ENCODE results near the gene ACTL6A.
"Not testable (repeated sequence)": the region's sequence is repeated elsewhere in the genome, so short reads cannot be mapped to it uniquely, and the experiment has no call there.

ACTL6A gene
- total RNA-seq = 19.3 to 23.0 (median 21.6) reads per million in 3 donors

- H3K4me3 ChIP-seq (ENCODE audit: insufficient read depth, low read depth, low read length, poor library complexity, severe bottlenecking) = peak within 1 kb of the TSS; percentile 93
- H3K9me3 ChIP-seq (ENCODE audit: control insufficient read depth, low read length) = no peaks in the 10 kb centered on the region
- H3K4me1 ChIP-seq (ENCODE audit: control insufficient read depth, insufficient read depth, low read length, poor library complexity, severe bottlenecking) = peaks cover 13% of the 10 kb centered on the region
- peak within 1 kb of the TSS; percentile 66 for H3K27ac ChIP-seq (ENCODE audit: insufficient read depth, low read length, poor library complexity, severe bottlenecking)
- DNase-seq = peak; percentile 97 to 99 (median 98)
- H3K36me3 ChIP-seq (ENCODE audit: control insufficient read depth, insufficient read depth, low read length) = no peaks in the 10 kb centered on the region
- H3K27me3 ChIP-seq (replicated peaks; ENCODE audit: control insufficient read depth, insufficient read depth, low read length, poor library complexity, severe bottlenecking) = no peaks in the 10 kb centered on the region
These were observed at the start of gene ACTL6A for GRCh38 chr3:179562591-179563270. Gene ACTL6A (plus strand): TSS chr3:179562926. CDS start chr3:179563093, 167 bp downstream.

GRCh38 chr3:179513862-179514261, 48.9 kb upstream of the ACTL6A start:
- DNase-seq = no peak
- no peaks in the 10 kb centered on the region for H3K9me3 ChIP-seq (ENCODE audit: control insufficient read depth, low read length)
- H3K27me3 ChIP-seq (replicated peaks; ENCODE audit: control insufficient read depth, insufficient read depth, low read length, poor library complexity, severe bottlenecking) = no peaks in the 10 kb centered on the region
- no peak overlapping the region for H3K27ac ChIP-seq (ENCODE audit: insufficient read depth, low read length, poor library complexity, severe bottlenecking)
- no peaks in the 10 kb centered on the region for H3K36me3 ChIP-seq (ENCODE audit: control insufficient read depth, insufficient read depth, low read length)
- no peak overlapping the region for H3K4me3 ChIP-seq (ENCODE audit: insufficient read depth, low read depth, low read length, poor library complexity, severe bottlenecking)
- no peaks in the 10 kb centered on the region for H3K4me1 ChIP-seq (ENCODE audit: control insufficient read depth, insufficient read depth, low read length, poor library complexity, severe bottlenecking)

- H3K4me1 ChIP-seq (ENCODE audit: control insufficient read depth, insufficient read depth, low read length, poor library complexity, severe bottlenecking); H3K36me3 ChIP-seq (ENCODE audit: control insufficient read depth, insufficient read depth, low read length); DNase-seq; H3K9me3 ChIP-seq (ENCODE audit: control insufficient read depth, low read length); H3K27ac ChIP-seq (ENCODE audit: insufficient read depth, low read length, poor library complexity, severe bottlenecking); H3K27me3 ChIP-seq (replicated peaks; ENCODE audit: control insufficient read depth, insufficient read depth, low read length, poor library complexity, severe bottlenecking); H3K4me3 ChIP-seq (ENCODE audit: insufficient read depth, low read depth, low read length, poor library complexity, severe bottlenecking): not testable (repeated sequence)
These were observed 46.1 kb upstream of the ACTL6A start for GRCh38 chr3:179516461-179517251.

- Histone ChIP-seq H3K27me3 (replicated peaks; ENCODE audit: control insufficient read depth, insufficient read depth, low read length, poor library complexity, severe bottlenecking) (no peaks in the 10 kb centered on the region), H3K4me1 (ENCODE audit: control insufficient read depth, insufficient read depth, low read length, poor library complexity, severe bottlenecking) (no peaks in the 10 kb centered on the region), H3K9me3 (ENCODE audit: control insufficient read depth, low read length) (no peaks in the 10 kb centered on the region), H3K4me3 (ENCODE audit: insufficient read depth, low read depth, low read length, poor library complexity, severe bottlenecking) (no peak overlapping the region), H3K27ac (ENCODE audit: insufficient read depth, low read length, poor library complexity, severe bottlenecking) (no peak overlapping the region), H3K36me3 (ENCODE audit: control insufficient read depth, insufficient read depth, low read length) (no peaks in the 10 kb centered on the region)
- no peak for DNase-seq
These were observed 36.2 kb upstream of the ACTL6A start for GRCh38 chr3:179526482-179526881.

- H3K9me3 ChIP-seq (ENCODE audit: control insufficient read depth, low read length) = no peaks in the 10 kb centered on the region
- no peaks in the 10 kb centered on the region for H3K4me1 ChIP-seq (ENCODE audit: control insufficient read depth, insufficient read depth, low read length, poor library complexity, severe bottlenecking)
- H3K4me3 ChIP-seq (ENCODE audit: insufficient read depth, low read depth, low read length, poor library complexity, severe bottlenecking) = no peak overlapping the region
- no peaks in the 10 kb centered on the region for H3K36me3 ChIP-seq (ENCODE audit: control insufficient read depth, insufficient read depth, low read length)
- no peaks in the 10 kb centered on the region for H3K27me3 ChIP-seq (replicated peaks; ENCODE audit: control insufficient read depth, insufficient read depth, low read length, poor library complexity, severe bottlenecking)
- DNase-seq = no peak
- no peak overlapping the region for H3K27ac ChIP-seq (ENCODE audit: insufficient read depth, low read length, poor library complexity, severe bottlenecking)
These were observed 35.7 kb upstream of the ACTL6A start for GRCh38 chr3:179526989-179527391.

- H3K27me3 ChIP-seq (replicated peaks; ENCODE audit: control insufficient read depth, insufficient read depth, low read length, poor library complexity, severe bottlenecking) = no peaks in the 10 kb centered on the region
- no peak overlapping the region for H3K4me3 ChIP-seq (ENCODE audit: insufficient read depth, low read depth, low read length, poor library complexity, severe bottlenecking)
- DNase-seq = no peak
- H3K27ac ChIP-seq (ENCODE audit: insufficient read depth, low read length, poor library complexity, severe bottlenecking) = no peak overlapping the region
- no peaks in the 10 kb centered on the region for H3K4me1 ChIP-seq (ENCODE audit: control insufficient read depth, insufficient read depth, low read length, poor library complexity, severe bottlenecking)
- no peaks in the 10 kb centered on the region for H3K36me3 ChIP-seq (ENCODE audit: control insufficient read depth, insufficient read depth, low read length)
- no peaks in the 10 kb centered on the region for H3K9me3 ChIP-seq (ENCODE audit: control insufficient read depth, low read length)
These were observed 34.0 kb upstream of the ACTL6A start for GRCh38 chr3:179528772-179529171.

GRCh38 chr3:179531576-179531975, 31.1 kb upstream of the ACTL6A start:
- no peaks in the 10 kb centered on the region for H3K9me3 ChIP-seq (ENCODE audit: control insufficient read depth, low read length)
- no peak overlapping the region for H3K27ac ChIP-seq (ENCODE audit: insufficient read depth, low read length, poor library complexity, severe bottlenecking)
- H3K36me3 ChIP-seq (ENCODE audit: control insufficient read depth, insufficient read depth, low read length) = no peaks in the 10 kb centered on the region
- no peaks in the 10 kb centered on the region for H3K4me1 ChIP-seq (ENCODE audit: control insufficient read depth, insufficient read depth, low read length, poor library complexity, severe bottlenecking)
- no peaks in the 10 kb centered on the region for H3K27me3 ChIP-seq (replicated peaks; ENCODE audit: control insufficient read depth, insufficient read depth, low read length, poor library complexity, severe bottlenecking)
- no peak overlapping the region for H3K4me3 ChIP-seq (ENCODE audit: insufficient read depth, low read depth, low read length, poor library complexity, severe bottlenecking)
- no peak for DNase-seq

- H3K27ac ChIP-seq (ENCODE audit: insufficient read depth, low read length, poor library complexity, severe bottlenecking) = no peak overlapping the region
- H3K9me3 ChIP-seq (ENCODE audit: control insufficient read depth, low read length) = no peaks in the 10 kb centered on the region
- no peaks in the 10 kb centered on the region for H3K36me3 ChIP-seq (ENCODE audit: control insufficient read depth, insufficient read depth, low read length)
- no peak overlapping the region for H3K4me3 ChIP-seq (ENCODE audit: insufficient read depth, low read depth, low read length, poor library complexity, severe bottlenecking)
- H3K27me3 ChIP-seq (replicated peaks; ENCODE audit: control insufficient read depth, insufficient read depth, low read length, poor library complexity, severe bottlenecking) = no peaks in the 10 kb centered on the region
- no peak for DNase-seq
- no peaks in the 10 kb centered on the region for H3K4me1 ChIP-seq (ENCODE audit: control insufficient read depth, insufficient read depth, low read length, poor library complexity, severe bottlenecking)
These were observed 29.5 kb upstream of the ACTL6A start for GRCh38 chr3:179533274-179533673.

GRCh38 chr3:179536256-179536655, 26.5 kb upstream of the ACTL6A start:
- H3K9me3 ChIP-seq (ENCODE audit: control insufficient read depth, low read length) = no peaks in the 10 kb centered on the region
- no peaks in the 10 kb centered on the region for H3K36me3 ChIP-seq (ENCODE audit: control insufficient read depth, insufficient read depth, low read length)
- H3K27me3 ChIP-seq (replicated peaks; ENCODE audit: control insufficient read depth, insufficient read depth, low read length, poor library complexity, severe bottlenecking) = no peaks in the 10 kb centered on the region
- DNase-seq = no peak
- no peaks in the 10 kb centered on the region for H3K4me1 ChIP-seq (ENCODE audit: control insufficient read depth, insufficient read depth, low read length, poor library complexity, severe bottlenecking)
- H3K27ac ChIP-seq (ENCODE audit: insufficient read depth, low read length, poor library complexity, severe bottlenecking) = no peak overlapping the region
- H3K4me3 ChIP-seq (ENCODE audit: insufficient read depth, low read depth, low read length, poor library complexity, severe bottlenecking) = no peak overlapping the region

- Histone ChIP-seq H3K27me3 (replicated peaks; ENCODE audit: control insufficient read depth, insufficient read depth, low read length, poor library complexity, severe bottlenecking) (no peaks in the 10 kb centered on the region), H3K4me1 (ENCODE audit: control insufficient read depth, insufficient read depth, low read length, poor library complexity, severe bottlenecking) (no peaks in the 10 kb centered on the region), H3K9me3 (ENCODE audit: control insufficient read depth, low read length) (no peaks in the 10 kb centered on the region), H3K27ac (ENCODE audit: insufficient read depth, low read length, poor library complexity, severe bottlenecking) (no peak overlapping the region), H3K4me3 (ENCODE audit: insufficient read depth, low read depth, low read length, poor library complexity, severe bottlenecking) (no peak overlapping the region), H3K36me3 (ENCODE audit: control insufficient read depth, insufficient read depth, low read length) (no peaks in the 10 kb centered on the region)
- no peak for DNase-seq
These were observed 21.6 kb upstream of the ACTL6A start for GRCh38 chr3:179541094-179541493.

All from effector memory CD4-positive, alpha-beta T cell (primary cell).